Left hindlimb (tissue), 1 donor: Measurements from ENCODE around the gene ANKRD6.

Source experiments
- DNase-seq: peaks from one replicate; pipeline ENCODE4 v3.0.0-alpha.2; 2018

Gene ANKRD6

DNA sequence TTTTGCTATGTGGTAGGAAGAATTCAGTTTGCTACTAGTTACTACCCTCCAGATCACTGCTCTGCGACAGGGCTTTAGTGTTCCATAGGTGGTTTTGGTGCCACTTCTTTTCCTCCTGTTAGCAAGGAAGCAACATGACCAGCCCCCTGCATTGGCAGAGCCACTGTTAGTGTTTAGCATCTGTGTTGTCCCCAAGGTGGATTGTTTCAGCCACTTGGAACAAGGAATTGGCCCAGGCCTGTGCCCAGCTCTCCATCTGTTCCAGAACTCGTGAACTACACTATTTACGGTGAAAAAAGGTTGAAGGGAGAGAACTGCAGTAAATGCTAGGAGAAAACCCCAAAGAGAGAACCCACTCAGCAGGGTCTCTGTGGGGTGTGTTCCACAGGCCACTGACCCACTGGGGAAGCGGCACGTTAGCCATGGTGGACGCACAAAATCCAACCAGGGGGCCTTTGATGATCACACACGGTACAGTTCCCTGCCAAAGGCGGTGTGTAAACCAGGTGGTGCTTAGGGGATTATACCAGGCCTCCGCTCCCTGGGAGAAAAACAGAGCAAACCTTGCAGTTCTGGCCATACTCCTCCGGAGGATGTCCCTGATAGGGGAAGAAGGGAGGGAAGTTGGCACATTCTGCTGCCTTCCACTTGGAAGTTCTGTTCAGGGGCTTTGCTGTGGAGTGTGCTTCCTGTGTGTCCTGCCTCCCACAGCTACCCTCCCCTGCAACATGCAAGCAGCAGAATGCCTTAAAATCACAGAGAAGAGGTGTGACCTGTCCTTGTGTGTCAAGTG lies 133.3 kb downstream of the ANKRD6 start:
- DNase-seq = no peak

DNA sequence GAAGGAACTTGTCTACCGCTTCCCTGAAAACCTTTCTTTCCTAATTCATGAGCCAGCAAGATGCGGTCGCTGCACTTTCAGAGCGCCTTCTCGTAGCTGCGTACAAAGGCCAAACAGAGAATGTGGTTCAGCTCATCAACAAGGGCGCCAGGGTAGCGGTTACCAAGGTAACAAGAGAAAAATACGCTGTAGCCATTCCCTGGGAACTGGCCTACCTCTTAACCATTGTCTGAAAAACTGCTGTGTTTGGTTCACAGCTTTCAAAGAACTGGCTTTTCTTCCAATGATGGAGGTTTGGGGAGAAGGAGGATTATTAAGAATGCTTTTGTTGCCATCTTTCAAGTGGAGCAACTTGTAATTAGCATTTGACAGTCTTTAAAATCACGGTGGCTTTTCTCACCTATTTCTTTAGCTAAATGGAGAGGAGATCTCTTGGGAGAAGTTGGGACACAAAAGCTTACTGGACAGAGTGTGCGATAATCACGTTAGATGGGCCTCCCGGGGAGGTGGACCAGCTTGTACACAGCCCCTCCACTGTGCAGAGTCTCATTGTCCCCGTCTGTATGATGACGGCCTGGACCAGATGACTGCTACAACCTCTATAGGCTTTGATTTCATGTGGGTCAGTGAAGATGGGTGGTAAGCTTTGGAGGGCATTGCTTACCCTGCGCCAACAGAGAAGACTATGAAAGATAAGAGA lies 134.1 kb downstream of the ANKRD6 start:
- DNase-seq = no peak

DNA sequence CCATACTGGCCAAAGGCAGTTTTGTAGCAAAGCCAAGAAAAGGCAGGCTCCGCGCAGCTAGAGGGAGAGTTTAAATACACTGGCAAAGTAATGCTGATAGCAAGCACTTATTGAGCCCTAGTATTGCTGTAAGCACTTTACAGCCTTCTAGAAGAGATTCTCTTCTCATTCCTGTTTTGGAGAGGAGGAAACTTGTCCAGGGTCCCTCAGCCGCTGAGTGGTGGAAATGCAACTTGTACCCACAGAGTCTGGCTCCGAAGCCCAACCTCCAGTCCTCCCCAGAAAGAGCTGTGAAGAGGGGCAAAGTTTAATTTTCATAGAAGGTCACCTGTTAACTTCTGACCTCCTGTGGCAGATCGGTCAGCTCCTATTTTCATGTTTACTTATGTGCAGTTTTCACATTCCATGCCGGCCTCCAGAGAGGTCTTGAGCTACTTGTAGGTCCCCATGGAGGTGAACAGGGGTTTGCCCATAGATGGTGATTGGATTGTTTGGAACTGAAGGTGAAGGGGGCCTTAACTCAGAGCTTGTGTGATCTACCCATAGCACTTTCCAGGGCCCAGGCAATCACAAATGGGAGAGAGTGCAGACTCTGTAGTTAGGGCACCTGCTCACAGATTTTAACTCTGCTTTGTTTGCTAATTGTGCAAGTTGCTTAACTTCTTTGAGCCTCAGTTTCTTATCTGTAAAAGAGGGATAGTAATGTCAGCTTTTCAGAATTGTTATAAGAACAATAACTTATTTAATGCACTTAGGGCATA lies 134.9 kb downstream of the ANKRD6 start:
- DNase-seq = no peak

DNA sequence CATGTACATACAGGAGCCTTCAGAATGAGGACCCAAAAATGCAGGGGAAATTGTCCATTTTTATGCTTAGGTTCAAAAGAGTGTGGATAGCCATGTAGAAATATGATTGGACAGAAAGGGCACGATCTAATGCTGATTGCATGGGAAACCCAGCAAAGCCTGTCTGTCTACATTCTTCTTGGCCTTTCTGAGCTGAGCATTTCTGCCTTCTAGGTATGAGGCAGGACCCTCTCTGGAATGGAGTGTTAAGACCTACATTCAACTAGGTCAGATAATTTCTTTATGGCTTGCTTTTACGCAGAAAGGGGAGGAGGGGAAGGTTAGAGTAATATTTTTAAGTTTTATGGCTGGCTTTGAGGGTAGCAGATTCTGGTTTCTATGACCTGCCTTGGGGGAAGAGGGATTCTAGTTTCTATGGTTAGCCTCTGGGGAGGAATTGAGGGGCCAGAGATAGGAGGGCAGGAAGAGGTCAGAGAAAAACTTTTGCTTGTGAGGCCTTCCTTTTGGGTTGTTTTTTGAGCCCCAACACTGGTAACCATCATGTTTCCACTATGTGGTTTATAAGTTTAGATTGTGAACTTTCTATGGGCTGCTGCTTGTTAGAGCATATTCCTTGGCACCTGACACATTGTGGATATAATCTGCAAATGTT lies 142.1 kb downstream of the ANKRD6 start:
- no peak for DNase-seq

DNA sequence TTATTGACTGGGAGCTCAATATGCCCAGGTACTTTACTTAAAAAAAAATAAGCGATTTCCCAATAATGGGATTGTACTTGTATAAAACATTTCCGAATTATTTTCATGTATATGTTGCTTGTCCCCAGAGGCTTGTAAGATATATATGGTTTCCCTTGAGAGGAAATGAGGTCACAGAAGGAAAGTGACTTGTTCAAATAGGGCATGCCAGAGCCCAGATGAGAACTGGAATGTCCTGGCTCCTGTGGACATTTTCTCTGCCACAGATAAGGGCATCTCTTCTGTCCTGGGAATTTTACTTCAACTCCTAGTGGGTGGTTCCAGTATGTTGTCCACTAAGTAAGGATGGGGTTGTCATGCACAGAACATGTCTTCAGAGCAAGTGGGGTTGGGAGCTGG lies 142.6 kb downstream of the ANKRD6 start:
- DNase-seq = no peak

DNA sequence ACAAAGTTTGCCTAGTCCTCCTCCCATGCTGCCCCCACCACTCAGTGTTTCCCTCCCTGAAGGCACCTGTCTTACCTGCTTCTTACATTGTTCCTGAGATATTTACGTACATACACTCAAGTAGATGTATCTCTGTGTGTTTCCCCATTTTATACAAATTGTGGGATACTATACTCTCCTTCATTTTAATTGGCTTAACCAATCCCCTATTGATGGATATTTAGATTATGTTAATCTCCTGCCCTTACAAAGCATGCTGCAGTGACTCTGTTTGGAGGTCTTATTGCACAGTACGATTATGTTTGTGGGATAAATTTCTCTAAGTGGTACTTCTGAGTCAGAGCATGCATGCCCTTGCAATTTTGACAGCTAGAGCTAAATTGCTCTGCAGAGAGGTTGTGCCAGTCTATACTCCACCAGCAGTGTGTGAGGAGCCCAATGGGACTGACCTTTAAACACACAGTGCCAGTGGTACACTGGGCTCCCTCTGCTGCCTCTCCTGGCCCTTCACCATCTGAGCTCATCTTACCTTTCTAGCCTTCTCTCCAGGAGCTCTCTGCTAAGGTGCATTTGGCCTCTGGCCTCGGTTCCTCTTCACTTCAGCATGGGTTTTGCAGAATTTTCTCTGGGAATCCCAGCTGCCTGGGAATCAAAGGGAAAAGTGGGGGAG lies 148.2 kb downstream of the ANKRD6 start:
- DNase-seq = no peak

DNA sequence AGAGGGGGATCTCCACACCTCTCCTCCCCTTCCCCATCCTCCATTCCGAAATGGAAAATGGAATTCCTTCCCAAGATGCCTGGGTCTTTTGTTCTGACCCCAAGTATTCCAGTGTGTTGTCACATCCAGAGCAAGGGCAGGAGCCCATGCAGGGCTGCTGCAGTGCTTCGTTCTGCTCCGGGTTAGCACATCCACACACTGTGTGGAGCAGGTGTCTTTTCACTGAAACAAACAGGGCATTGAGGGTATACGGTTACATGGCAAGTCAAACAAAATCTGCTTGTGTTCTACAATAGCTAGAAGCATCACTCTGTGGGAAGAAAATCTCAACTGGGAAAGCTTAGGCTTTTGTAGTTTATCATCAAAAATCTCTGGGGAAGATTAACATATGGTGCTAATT lies 148.7 kb downstream of the ANKRD6 start:
- DNase-seq = no peak

DNA sequence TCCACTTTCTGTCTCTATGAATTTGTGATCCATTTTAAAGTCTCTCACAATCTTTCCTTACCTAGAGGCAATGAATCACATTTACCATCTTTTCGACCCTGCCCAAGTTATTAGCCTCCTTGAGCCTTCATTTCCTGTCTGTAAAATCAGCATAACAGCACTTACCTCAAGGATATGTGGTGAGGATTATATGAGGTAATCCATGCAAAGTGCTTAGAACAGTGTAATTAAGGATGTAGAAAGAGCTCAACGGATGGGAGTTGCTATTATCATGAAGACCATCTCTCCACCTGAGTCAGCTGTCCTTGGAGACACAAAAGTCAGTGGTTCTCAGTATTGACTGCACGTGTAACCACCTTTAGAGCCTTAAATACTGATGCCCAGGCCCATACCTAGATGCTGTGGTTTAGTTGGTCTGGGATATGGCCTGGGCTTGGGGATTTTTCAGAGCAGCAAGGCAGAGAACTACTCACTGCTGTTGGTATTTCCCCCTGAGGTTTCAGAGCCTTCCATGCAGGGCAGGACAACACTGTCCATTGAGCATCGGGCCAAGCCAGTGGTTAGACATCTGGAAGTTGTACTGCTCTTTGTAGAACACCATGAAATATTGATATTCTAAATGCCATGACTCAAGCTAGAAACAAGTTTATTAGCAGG lies 149.8 kb downstream of the ANKRD6 start:
- DNase-seq = no peak

DNA sequence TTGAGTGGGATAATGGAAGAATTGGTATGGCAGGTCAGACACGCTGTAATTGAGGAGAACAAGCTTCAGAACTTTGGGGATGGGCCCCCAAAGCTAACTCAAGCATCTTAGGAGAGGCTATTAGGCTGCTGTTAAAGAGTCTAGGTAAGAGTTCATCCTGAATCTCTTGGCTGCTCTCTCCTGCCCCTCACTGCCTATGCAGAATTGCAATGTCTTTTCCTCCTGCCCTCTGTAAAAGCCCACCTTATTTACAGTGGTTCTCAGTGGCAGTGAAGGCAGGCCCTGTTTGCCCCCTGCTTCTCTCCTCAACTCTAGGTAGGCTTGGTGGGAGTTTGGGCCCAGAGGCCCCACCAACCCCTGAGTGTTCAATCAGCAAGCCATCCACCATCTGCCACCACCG lies 150.6 kb downstream of the ANKRD6 start:
- no peak for DNase-seq

DNA sequence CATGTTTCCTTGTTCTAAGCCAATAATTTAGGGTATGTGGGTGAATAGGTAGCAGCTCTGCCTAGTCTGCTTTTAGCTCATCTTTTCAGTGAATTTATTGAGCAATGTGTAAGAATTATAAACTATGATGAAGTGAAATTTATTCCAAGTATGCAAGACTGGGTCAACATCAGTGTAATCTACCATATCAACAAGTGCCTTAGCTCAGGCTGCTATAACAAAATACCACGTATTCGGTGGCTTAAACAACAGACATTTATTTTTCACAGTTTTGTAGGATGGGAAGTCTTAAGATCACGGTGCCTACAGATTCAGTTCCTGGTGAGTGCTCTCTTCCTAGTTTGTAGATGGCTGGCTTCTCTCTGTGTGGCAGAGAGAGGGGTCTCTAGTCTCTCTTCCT lies 151.6 kb downstream of the ANKRD6 start:
- no peak for DNase-seq

DNA sequence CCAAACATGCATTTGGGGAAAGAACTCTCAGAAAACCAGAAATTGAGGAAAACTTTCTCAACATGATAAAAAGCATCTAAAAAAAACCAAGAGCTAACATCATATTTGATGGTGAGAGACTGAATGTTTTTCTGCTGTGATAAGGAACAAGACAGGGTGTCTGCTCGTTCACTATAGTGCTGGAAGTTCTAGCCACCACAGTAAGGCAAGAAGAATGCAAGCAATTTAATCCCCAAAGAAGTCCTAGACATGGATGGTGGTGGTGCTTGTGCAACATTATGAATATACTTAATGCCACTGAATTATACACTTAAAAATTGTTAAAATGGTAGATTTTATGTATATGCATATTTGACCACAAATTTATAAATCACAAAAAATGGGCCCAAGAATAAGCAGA lies 152.2 kb downstream of the ANKRD6 start:
- no peak for DNase-seq

DNA sequence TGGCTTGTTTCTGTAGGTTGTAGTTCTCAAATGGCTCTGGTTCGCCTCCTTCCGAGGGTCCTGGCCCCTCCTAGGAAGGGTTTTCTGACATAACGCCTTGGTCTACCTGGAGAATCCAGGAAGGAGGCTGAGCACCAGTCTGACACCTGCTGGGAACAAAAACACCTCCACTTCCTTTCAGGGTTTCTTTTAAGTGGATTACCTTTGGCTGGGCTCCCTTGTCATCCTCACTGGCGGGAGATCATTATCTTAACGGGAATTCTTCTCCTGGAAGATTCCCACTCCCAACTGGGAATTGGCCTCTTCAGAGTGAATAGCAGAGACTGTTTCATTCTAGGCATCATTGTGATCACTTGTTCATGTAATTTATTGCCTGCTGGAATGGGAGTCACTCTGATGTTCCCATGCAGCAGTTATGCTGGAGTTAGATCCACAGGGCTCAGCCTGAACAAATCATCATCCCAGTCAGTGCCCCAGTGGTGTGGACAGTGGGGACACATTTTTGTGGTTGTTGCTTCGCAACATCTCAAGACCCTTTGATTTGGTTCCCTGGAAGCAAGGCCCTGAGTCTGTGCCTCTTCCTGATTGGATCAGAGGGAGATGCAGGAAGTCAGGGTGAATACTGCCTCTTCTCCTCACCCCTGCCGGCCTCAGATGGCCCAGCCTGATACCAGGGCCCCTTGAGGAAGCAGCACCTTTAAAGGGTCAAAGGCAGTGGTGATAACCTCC lies 156.5 kb downstream of the ANKRD6 start:
- DNase-seq = no peak

DNA sequence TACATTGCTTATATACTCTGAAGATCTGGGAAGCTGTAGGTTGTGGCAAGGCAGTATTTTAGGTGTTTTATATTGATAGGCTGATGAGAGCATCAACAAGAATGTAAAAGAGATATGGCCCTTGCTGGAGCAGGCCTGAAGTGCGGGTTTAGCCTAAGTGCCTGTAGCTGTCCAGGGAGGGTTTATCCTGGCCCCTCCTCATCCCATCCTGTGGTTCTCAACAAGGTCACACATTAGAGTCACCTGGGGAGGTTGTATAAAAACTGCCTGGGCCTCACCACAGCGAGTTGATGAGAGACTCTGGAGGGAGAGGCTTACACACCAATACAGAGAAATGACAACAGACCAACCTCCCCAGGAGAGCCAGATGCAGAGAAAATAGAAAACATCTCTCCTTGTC lies 157.2 kb downstream of the ANKRD6 start:
- no peak for DNase-seq

DNA sequence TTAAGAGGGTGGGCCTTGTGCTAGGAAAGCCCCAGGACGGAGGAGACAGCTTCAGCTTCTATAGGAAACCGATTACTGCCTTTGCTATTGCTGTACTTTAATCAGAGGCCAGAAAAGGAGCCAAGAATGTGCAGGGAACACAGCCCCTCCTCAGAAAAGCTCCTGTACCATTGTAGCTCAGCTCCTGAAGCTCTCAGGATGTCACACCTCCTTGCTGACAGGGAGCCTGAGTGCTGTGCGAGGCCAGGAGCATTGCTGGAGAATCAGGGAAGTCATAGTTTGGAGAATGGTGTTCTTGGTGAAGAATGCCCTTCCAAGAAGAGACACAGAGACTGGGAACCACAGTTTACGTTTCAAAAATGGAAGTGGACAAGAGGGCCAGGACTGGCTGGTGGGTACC lies 158.8 kb downstream of the ANKRD6 start:
- DNase-seq = no peak

DNA sequence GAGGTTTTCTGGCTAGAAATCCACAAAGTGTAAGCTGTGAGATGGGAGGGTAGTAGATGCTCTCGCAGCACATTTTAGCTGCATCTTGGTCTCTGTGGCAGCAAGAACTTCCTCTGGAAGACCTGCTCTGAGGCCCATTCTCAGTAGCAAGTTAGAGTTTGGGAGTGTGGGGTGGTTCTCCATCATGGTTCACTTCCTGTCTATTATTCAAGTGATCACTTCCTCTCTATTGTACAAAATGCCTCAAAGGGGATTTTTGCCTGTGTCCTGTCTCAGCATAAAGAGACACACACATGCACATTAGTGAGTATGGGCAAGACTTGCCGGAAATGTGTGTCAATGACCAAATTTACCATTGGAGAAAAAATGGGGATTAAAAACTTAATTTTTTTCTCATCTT lies 163.1 kb downstream of the ANKRD6 start:
- DNase-seq = no peak

DNA sequence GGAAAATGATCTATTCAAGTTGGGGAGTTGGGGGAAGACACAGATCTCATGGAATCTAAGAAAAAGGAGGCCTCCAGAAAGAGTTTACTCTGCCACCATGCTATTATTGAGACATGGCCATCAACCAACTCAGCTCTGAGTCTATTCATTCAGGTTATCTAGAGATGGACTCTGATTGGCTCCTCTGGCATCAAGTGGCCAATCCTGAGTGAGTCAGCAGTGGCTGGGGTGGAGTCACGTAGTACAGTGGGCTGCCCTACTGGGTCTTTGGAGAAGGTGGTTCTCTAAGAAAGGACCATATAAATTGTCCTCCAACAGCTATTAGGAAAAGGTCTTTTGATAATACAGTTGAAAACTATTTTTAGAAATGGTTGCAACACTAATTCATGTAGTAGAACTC lies 163.5 kb downstream of the ANKRD6 start:
- DNase-seq = no peak

DNA sequence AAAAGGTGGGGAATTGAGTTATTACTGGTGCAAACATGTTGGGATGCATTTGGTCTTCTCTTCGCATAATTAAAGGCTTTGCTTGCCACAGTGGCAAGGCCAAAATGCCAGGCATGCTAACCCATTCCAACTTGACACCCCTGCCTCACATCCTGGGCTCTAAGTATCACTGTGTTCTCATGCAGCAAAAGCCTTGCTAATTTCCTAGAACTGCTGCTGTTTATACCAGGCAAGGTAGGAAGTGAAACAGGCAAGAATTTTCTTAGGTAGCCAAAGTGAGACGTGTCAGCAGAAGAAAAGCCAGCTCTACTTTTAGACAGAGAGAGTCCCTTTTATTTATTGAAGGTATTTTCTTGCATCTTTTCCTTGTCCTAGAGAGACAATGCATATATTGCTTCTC lies 164.4 kb downstream of the ANKRD6 start:
- no peak for DNase-seq

DNA sequence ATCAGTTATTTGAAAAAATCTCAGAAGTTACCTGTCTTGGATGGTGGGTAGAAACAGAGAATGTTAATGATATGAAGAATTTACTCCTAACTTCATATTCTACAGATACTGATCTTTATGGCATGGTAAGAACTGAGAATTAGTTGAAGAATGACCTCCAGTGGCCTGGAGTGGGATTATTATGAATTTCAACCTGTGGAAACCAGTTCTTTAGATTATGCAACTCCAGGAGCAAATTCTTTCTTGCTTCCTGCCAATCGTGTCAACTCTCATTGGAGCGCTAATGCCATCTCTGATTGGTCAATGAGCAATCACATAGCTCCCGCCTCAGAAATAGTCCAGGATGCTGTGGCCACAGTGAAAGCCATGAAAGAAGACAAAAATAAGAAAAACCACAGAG lies 165.0 kb downstream of the ANKRD6 start:
- no peak for DNase-seq

DNA sequence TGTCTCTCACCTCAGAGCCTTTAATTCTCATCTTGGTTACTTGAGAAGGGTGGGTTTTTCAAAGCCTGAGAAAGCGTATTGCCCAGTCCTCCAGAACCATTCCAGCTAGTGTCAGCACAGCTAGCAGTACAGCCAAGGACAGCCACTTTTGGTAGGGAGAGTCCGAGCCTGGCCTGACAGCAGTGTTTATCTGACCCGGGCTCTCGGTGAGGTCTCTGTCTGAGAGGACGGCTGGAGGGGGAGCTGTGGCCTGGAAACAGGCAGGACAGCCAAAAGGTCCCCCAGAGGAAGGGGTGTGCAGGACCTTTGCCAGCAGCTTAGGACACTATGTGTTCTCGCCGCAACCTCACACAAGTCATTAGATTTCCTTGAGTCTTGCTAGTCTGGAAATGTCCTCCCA lies 166.8 kb downstream of the ANKRD6 start:
- no peak for DNase-seq

DNA sequence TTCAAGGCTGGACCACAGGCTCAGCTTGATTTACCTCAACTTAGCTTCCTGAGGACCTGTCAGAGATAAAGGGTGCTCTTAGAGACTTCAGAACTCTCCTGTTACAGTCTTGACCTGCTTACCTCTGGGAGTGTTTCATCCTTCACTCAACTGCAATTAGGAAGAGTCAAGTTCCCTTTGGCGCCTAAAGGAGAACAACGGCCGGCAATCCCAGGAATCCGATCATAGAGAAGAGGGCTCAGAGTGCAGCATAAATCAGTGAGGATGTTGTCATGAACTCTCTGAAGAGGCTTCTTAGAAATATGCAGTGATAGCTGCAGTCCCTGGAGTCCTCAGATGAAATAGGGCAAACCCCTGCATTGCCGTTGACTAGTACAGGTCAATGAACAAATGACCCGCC lies 169.2 kb downstream of the ANKRD6 start:
- DNase-seq = no peak

DNA sequence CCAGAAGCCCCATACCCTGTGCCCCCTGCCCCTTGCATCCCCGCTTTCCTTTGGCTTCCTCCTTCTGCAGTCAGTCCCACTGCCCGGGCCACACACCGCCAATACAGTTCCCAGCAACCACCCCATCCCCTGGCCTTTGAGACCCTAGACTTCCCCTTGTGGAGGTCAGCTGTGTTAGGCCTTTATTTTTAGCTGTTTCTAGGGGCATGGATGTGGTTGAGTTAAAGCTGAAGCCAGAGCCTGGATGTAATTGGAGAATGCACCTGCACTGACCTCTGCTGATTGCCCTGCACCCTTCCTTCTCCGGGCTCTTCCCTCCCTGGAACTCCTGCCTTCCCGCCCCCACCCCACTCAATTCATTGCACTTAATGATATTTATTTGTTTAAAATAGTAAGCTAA lies 171.7 kb downstream of the ANKRD6 start:
- no peak for DNase-seq

DNA sequence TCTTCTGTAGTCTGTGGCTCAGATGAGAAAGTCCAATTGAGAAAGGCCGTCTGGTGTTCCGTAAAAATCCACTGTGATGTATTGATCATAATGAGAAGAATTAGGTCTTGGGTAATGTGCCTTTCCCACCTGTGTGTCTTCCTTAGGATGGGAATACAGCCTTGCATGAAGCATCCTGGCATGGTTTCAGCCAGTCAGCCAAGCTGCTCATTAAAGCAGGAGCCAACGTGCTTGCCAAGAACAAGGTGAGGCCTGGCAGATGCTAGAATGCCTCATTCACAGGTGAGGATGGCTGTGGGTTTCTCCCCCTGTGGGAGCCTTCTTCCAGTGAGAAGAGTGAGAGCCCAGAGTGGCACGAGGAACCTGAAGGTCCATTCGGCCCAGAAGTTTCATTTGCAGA lies 172.9 kb downstream of the ANKRD6 start:
- DNase-seq = no peak
